ENCODE results near the gene GBP3.
"Not testable (repeated sequence)": the region's sequence is repeated elsewhere in the genome, so short reads cannot be mapped to it uniquely, and the experiment has no call there.

The GBP3 gene

DNA sequence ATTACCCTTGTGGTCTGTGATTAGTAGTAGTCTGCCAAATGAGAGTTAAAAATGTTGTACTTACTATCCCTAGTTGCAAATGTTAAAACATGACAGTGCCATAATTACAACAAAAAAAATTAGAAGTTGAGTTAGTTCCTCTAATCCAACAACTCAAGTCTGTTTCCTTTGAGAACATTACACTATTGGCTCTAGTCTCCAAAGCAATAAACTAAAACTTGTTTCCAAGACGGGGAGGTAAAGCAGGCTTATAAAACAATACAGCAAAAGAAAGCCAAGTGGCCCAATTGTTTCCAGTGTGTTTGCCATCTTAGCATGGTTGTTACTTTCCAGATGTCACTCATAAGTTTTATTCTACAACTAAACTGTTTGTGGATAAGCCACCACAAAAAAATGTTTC lies 41.8 kb downstream of the GBP3 start:
- H3K27me3 ChIP-seq (ENCODE audit: low read depth, low read length) = no peaks in the 10 kb centered on the region
- H4K20me1 ChIP-seq (ENCODE audit: insufficient read depth, low read length) = peaks cover 4% of the 10 kb centered on the region; the same call in 1 of the 2 replicates
- H3K4me1 ChIP-seq (ENCODE audit: low read length) = peaks cover 17% of the 10 kb centered on the region
- TF ChIP-seq CTCF (IDR thresholded peaks at IDR 0.05; ENCODE audit: low read depth, low read length) (no peak), EZH2phosphoT487 (IDR thresholded peaks at IDR 0.05; ENCODE audit: low read depth) (no peak)
- H3K9ac ChIP-seq (ENCODE audit: low read length) = no peak overlapping the region
- peaks cover 32% of the 10 kb centered on the region for H3K79me2 ChIP-seq (ENCODE audit: low read length)
- no peak overlapping the region for H2AFZ ChIP-seq (ENCODE audit: low read depth, low read length)
- H3K9me3 ChIP-seq (ENCODE audit: insufficient read depth, low read length) = no peaks in the 10 kb centered on the region
- H3K4me3 ChIP-seq (ENCODE audit: low read length) = no peak overlapping the region
- no peak overlapping the region for H3K4me2 ChIP-seq (ENCODE audit: low read length)
- H3K36me3 ChIP-seq (replicated peaks; ENCODE audit: low read depth, low read length) = peaks cover 7% of the 10 kb centered on the region
- H3K27ac ChIP-seq (ENCODE audit: low read length) = no peak overlapping the region

GRCh38 chr1:88979749-88980116 lies 42.9 kb downstream of the GBP3 start:
- H3K4me1 ChIP-seq (ENCODE audit: low read length) = peaks cover 14% of the 10 kb centered on the region
- no peak overlapping the region for H3K9ac ChIP-seq (ENCODE audit: low read length)
- H2AFZ ChIP-seq (ENCODE audit: low read depth, low read length) = no peak overlapping the region
- no peak overlapping the region for H3K4me3 ChIP-seq (ENCODE audit: low read length)
- H3K27ac ChIP-seq (ENCODE audit: low read length) = no peak overlapping the region
- H3K79me2 ChIP-seq (ENCODE audit: low read length) = peaks cover 23% of the 10 kb centered on the region
- H3K4me2 ChIP-seq (ENCODE audit: low read length) = no peak overlapping the region
- H4K20me1 ChIP-seq (ENCODE audit: insufficient read depth, low read length) = peaks cover 4% of the 10 kb centered on the region; the same call in 1 of the 2 replicates
- no peaks in the 10 kb centered on the region for H3K36me3 ChIP-seq (replicated peaks; ENCODE audit: low read depth, low read length)
- TF ChIP-seq CTCF (IDR thresholded peaks at IDR 0.05; ENCODE audit: low read depth, low read length) = no peak
- no peaks in the 10 kb centered on the region for H3K9me3 ChIP-seq (ENCODE audit: insufficient read depth, low read length)
- H3K27me3 ChIP-seq (ENCODE audit: low read depth, low read length) = no peaks in the 10 kb centered on the region

DNA sequence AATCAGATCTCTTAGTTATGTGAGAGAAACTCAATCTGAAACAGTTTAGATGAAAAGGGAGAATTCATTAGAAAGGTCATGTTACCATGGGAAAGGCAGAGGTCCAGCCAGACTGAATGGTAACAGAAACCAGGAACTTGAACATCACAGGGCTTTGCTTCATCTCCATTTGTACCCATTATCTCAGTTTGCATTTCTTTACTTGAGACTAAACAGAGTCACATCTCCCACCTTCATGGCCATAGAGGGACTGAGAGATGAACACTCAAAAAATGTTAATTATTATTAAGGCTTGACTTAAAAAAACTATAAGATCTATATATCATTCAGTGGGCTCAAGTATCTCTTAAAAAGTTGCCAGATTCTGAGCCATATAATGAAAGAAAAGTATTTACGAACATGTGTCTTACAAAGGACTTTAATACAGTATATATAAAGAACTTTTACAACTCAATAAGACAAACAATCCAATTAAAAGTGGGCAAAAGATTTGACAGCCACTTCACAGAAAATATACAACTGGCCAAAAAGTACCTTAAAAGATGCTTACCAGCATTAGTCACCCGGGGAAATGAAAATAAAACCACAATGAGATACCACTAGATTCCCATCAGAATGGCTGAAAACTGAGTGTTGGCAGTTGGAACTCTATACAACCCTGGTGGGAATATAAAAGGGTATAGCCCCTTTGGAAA lies 43.5 kb downstream of the GBP3 start:
- H4K20me1 ChIP-seq (ENCODE audit: insufficient read depth, low read length) = peaks cover 4% of the 10 kb centered on the region; the same call in 1 of the 2 replicates

GRCh38 chr1:88976235-88976634 lies 46.4 kb downstream of the GBP3 start:
- Histone ChIP-seq H2AFZ (ENCODE audit: low read depth, low read length) (no peak overlapping the region), H4K20me1 (ENCODE audit: insufficient read depth, low read length) (peaks cover 8% of the 10 kb centered on the region; the same call in 1 of the 2 replicates), H3K9ac (ENCODE audit: low read length) (no peak overlapping the region), H3K27ac (ENCODE audit: low read length) (no peak overlapping the region), H3K4me1 (ENCODE audit: low read length) (peaks cover 30% of the 10 kb centered on the region), H3K4me3 (ENCODE audit: low read length) (no peak overlapping the region), H3K27me3 (ENCODE audit: low read depth, low read length) (no peaks in the 10 kb centered on the region), H3K4me2 (ENCODE audit: low read length) (no peak overlapping the region), H3K36me3 (replicated peaks; ENCODE audit: low read depth, low read length) (no peaks in the 10 kb centered on the region), H3K79me2 (ENCODE audit: low read length) (peaks cover 14% of the 10 kb centered on the region), H3K9me3 (ENCODE audit: insufficient read depth, low read length) (no peaks in the 10 kb centered on the region)
- TF ChIP-seq CTCF (IDR thresholded peaks at IDR 0.05; ENCODE audit: low read depth, low read length) (no peak), EZH2phosphoT487 (IDR thresholded peaks at IDR 0.05; ENCODE audit: low read depth) (no peak)

More for the DNA sequence above, 43.5 kb downstream of the GBP3 start:
- no peak overlapping the region for H3K4me2 ChIP-seq (ENCODE audit: low read length)
- H3K9me3 ChIP-seq (ENCODE audit: insufficient read depth, low read length) = no peaks in the 10 kb centered on the region
- H3K4me1 ChIP-seq (ENCODE audit: low read length) = peaks cover 9% of the 10 kb centered on the region
- H3K27ac ChIP-seq (ENCODE audit: low read length) = no peak overlapping the region
- H3K27me3 ChIP-seq (ENCODE audit: low read depth, low read length) = no peaks in the 10 kb centered on the region
- no peaks in the 10 kb centered on the region for H3K36me3 ChIP-seq (replicated peaks; ENCODE audit: low read depth, low read length)
- no peak overlapping the region for H3K4me3 ChIP-seq (ENCODE audit: low read length)
- no peak overlapping the region for H2AFZ ChIP-seq (ENCODE audit: low read depth, low read length)
- H3K79me2 ChIP-seq (ENCODE audit: low read length) = peaks cover 18% of the 10 kb centered on the region
- TF ChIP-seq CTCF (IDR thresholded peaks at IDR 0.05; ENCODE audit: low read depth, low read length) (no peak), EZH2phosphoT487 (IDR thresholded peaks at IDR 0.05; ENCODE audit: low read depth) (no peak)
- H3K9ac ChIP-seq (ENCODE audit: low read length) = no peak overlapping the region

DNA sequence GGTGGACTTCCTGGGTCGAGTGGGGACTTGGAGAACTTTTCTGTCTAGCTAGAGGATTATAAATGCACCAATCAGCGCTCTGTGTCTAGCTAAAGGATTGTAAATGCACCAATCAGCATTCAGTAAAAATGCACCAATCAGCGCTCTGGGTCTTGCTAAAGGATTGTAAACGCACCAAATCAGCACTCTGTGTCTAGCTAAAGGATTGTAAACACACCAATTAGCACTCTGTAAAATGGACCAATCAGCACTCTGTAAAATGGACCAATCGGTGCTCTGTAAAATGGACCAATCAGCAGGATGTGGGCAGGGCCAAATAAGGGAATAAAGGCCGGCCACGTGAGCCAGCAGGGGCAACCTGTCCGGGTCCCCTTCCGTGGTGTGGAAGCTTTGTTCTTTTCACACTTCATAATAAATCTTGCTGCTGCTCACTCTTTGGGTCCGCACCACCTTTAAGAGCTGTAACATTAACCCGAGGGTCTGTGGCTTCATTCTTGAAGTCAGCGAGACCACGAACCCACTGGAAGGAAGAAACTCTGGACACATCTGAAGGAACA lies 48.0 kb downstream of the GBP3 start:
- not testable (repeated sequence) for H2AFZ ChIP-seq (ENCODE audit: low read depth, low read length); H3K27me3 ChIP-seq (ENCODE audit: low read depth, low read length); H4K20me1 ChIP-seq (ENCODE audit: insufficient read depth, low read length); H3K79me2 ChIP-seq (ENCODE audit: low read length); H3K4me2 ChIP-seq (ENCODE audit: low read length); H3K36me3 ChIP-seq (replicated peaks; ENCODE audit: low read depth, low read length); H3K9ac ChIP-seq (ENCODE audit: low read length); H3K27ac ChIP-seq (ENCODE audit: low read length); H3K9me3 ChIP-seq (ENCODE audit: insufficient read depth, low read length); H3K4me3 ChIP-seq (ENCODE audit: low read length)
- H3K4me1 ChIP-seq (ENCODE audit: low read length) = peaks cover 35% of the 10 kb centered on the region

Data from OCI-LY3 (cell line).